Stimulated activated CD4-positive, alpha-beta T cell treated with anti-CD3 and anti-CD28 coated beads, Interleukin-12 subunit alpha, Interleukin-12 subunit beta, amount 100 ng/mL, for 24 hours (primary cell): ENCODE data around the gene VPS35L.

Experiments used
- DNase-seq, 2 experiments: peaks; one replicate each; pipeline ENCODE4 v3.0.0-alpha.2; 2020; ENCODE audit warnings: low read depth in 2 of 2

The VPS35L gene

DNA sequence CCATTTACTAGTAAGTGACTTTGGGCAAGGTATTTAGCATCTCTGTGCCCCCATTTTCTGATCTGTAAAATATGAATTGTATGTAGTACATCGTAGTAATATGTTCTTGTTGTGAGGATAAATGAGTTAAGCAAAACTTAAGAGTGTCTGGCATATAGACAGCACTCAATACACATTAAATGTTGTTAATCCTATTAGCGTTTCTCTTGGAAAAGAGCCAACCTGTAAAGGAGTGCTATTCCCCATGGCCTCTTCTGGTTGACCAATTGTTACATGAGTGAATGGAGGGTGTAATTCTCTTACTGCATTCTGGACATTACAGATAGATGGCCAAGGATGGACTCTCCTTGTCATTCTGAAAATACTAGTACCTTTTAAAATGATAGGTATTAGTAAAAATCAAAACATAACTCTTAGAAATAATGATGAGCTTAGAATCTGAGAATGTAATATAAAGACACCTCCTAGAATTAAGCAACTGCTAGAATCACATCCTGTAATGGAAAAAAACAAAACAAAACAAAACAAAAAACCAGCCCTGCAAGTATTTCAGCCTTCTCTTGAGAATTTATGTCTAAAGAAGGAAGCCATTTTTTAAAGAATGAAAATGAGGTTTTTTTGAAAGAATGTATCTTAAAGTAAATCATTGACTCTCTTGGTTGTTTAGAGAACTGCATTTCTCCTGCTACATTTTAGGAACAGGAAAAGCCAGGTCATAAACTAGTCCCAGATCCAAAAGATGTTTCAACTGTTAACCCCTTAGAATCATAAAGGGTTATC, 193.1 kb downstream of the VPS35L start:
- no peak for DNase-seq

DNA sequence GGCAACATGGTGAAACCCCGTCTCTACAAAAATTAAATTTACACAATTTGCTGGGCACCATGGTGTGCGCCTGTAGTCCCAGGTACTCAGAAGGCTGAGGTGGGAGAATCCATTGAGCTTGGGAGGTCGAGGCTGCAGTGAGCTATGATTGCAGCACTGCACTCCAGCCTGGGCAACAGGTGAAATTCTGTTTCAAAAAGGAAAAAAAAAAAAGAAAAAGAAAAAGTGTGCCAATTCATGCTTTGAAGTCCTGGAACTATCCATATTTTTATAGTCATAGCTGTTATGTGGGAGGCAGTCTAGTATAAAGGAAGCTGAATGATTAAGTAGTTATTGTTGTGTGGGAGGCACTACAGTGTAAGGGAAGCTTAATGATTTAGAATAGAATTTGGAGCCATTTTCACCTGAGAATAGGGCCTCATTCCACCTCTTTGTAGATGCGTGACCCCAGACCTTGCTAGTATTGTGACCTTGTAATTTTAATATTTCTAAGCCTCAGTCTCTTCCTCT, 194.1 kb downstream of the VPS35L start:
- no peak for DNase-seq
